Measurements from ENCODE around the gene EXOSC10.
A peak's percentile ranks its signal among the peaks of the same experiment; 100 is the strongest.

EXOSC10 gene

GRCh38 chr1:11099310-11100148 lies at the start of gene EXOSC10:
EXOSC10 (minus strand) TSS chr1:11099869; CDS start chr1:11099831, 38 bp downstream.
- DNase-seq, result peak; percentile 89
- in situ Hi-C loops (cut with HindIII; ENCODE audit: low pct_ligation_motif_present, low pct_unique_long_range_greater_than_20kb, low sequenced_read_pairs), result no loop called here

GRCh38 chr1:11147197-11147770 lies 47.6 kb upstream of the EXOSC10 start:
- no peak for DNase-seq
- in situ Hi-C loops (cut with HindIII; ENCODE audit: low pct_ligation_motif_present, low pct_unique_long_range_greater_than_20kb, low sequenced_read_pairs), result no loop called here

- in situ Hi-C loops (cut with HindIII; ENCODE audit: low pct_ligation_motif_present, low pct_unique_long_range_greater_than_20kb, low sequenced_read_pairs), result no loop called here
- no peak for DNase-seq
Measured at GRCh38 chr1:11145741-11146140, 46.1 kb upstream of the EXOSC10 start.

GRCh38 chr1:11144570-11145256 lies 45.0 kb upstream of the EXOSC10 start:
- no peak for DNase-seq
- in situ Hi-C loops (cut with HindIII; ENCODE audit: low pct_ligation_motif_present, low pct_unique_long_range_greater_than_20kb, low sequenced_read_pairs), result no loop called here

- in situ Hi-C loops (cut with HindIII; ENCODE audit: low pct_ligation_motif_present, low pct_unique_long_range_greater_than_20kb, low sequenced_read_pairs), result no loop called here
- no peak for DNase-seq
Measured at GRCh38 chr1:11143907-11144306, 44.2 kb upstream of the EXOSC10 start.

- in situ Hi-C loops (cut with HindIII; ENCODE audit: low pct_ligation_motif_present, low pct_unique_long_range_greater_than_20kb, low sequenced_read_pairs), result no loop called here
- no peak for DNase-seq
Measured at GRCh38 chr1:11143401-11143800, 43.7 kb upstream of the EXOSC10 start.

GRCh38 chr1:11142618-11143391 lies 43.1 kb upstream of the EXOSC10 start:
- no peak for DNase-seq
- in situ Hi-C loops (cut with HindIII; ENCODE audit: low pct_ligation_motif_present, low pct_unique_long_range_greater_than_20kb, low sequenced_read_pairs), result no loop called here

GRCh38 chr1:11138952-11139351 lies 39.3 kb upstream of the EXOSC10 start:
- in situ Hi-C loops (cut with HindIII; ENCODE audit: low pct_ligation_motif_present, low pct_unique_long_range_greater_than_20kb, low sequenced_read_pairs), result no loop called here
- no peak for DNase-seq

GRCh38 chr1:11138029-11138428 lies 38.4 kb upstream of the EXOSC10 start:
- in situ Hi-C loops (cut with HindIII; ENCODE audit: low pct_ligation_motif_present, low pct_unique_long_range_greater_than_20kb, low sequenced_read_pairs), result no loop called here
- no peak for DNase-seq

- in situ Hi-C loops (cut with HindIII; ENCODE audit: low pct_ligation_motif_present, low pct_unique_long_range_greater_than_20kb, low sequenced_read_pairs), result no loop called here
- no peak for DNase-seq
Measured at GRCh38 chr1:11134898-11135266, 35.2 kb upstream of the EXOSC10 start.

GRCh38 chr1:11134251-11134897 lies 34.7 kb upstream of the EXOSC10 start:
- DNase-seq, result peak; percentile 44

GRCh38 chr1:11132563-11133293 lies 33.1 kb upstream of the EXOSC10 start:
- in situ Hi-C loops (cut with HindIII; ENCODE audit: low pct_ligation_motif_present, low pct_unique_long_range_greater_than_20kb, low sequenced_read_pairs), result no loop called here
- no peak for DNase-seq

More at GRCh38 chr1:11134251-11134897, 34.7 kb upstream of the EXOSC10 start:
- in situ Hi-C loops (cut with HindIII; ENCODE audit: low pct_ligation_motif_present, low pct_unique_long_range_greater_than_20kb, low sequenced_read_pairs), result no loop called here

GRCh38 chr1:11131816-11132215 lies 32.1 kb upstream of the EXOSC10 start:
- in situ Hi-C loops (cut with HindIII; ENCODE audit: low pct_ligation_motif_present, low pct_unique_long_range_greater_than_20kb, low sequenced_read_pairs), result no loop called here
- no peak for DNase-seq

GRCh38 chr1:11130406-11130805 lies 30.7 kb upstream of the EXOSC10 start:
- DNase-seq, result no peak
- in situ Hi-C loops (cut with HindIII; ENCODE audit: low pct_ligation_motif_present, low pct_unique_long_range_greater_than_20kb, low sequenced_read_pairs), result no loop called here

- no peak for DNase-seq
- in situ Hi-C loops (cut with HindIII; ENCODE audit: low pct_ligation_motif_present, low pct_unique_long_range_greater_than_20kb, low sequenced_read_pairs), result no loop called here
Measured at GRCh38 chr1:11129649-11130390, 30.2 kb upstream of the EXOSC10 start.

- DNase-seq, result no peak
- in situ Hi-C loops (cut with HindIII; ENCODE audit: low pct_ligation_motif_present, low pct_unique_long_range_greater_than_20kb, low sequenced_read_pairs), result no loop called here
Measured at GRCh38 chr1:11126569-11126968, 26.9 kb upstream of the EXOSC10 start.

- in situ Hi-C loops (cut with HindIII; ENCODE audit: low pct_ligation_motif_present, low pct_unique_long_range_greater_than_20kb, low sequenced_read_pairs), result no loop called here
- no peak for DNase-seq
Measured at GRCh38 chr1:11125931-11126330, 26.3 kb upstream of the EXOSC10 start.

Measured in ACHN (cell line).